B cell (primary cell): ENCODE measurements around the gene AK3. TPM values are rescaled to one million over a fixed set of nuclear protein-coding genes. Genes with fewer than 3 reads are reported as not detected.

Experiments
- ATAC-seq: fragments of 200-7000 bp; cut with Tn5 transposase; one replicate; pipeline ENCODE4 v1.10.0; 2021; ENCODE audit warnings: low read depth, mild to moderate bottlenecking, moderate number of reproducible peaks, moderate library complexity
- CTCF ChIA-PET: fragments of 350-600 bp; sonication (Branson Sonifier 250); formaldehyde crosslinking; loops from one replicate; lab custom pipeline; 2021; ENCODE audit warnings: antibody characterized with exemption, inconsistent platforms; lab: Charles Lee
- POLR2A ChIA-PET: fragments of 350-600 bp; sonication (Branson Sonifier 250); formaldehyde crosslinking; loops from one replicate; lab custom pipeline; 2021; ENCODE audit warnings: antibody characterized with exemption; lab: Charles Lee
- DNase-seq: peaks from one replicate; pipeline ENCODE4 v3.0.0; 2013
- H2AFZ ChIP-seq: 2 replicates; pipeline ENCODE4 v1.6.1; 2012; ENCODE audit warnings: mild to moderate bottlenecking, low read depth, low read length; ENCODE audit not compliant: insufficient read depth, poor library complexity, severe bottlenecking
- H3K27ac ChIP-seq, 2 donors: 1 replicate in 1 of 2; 2 replicates in 1 of 2; pipeline ENCODE4 v1.5.1; 2012 to 2013; ENCODE audit warnings: low read length in 2 of 2, mild to moderate bottlenecking in 2 of 2, moderate library complexity in 1 of 2
- H3K27me3 ChIP-seq, 4 experiments: fragments of 200-600 bp in 1 of 4; sonication (generic) in 1 of 4; replicated peaks in 1 of 4; 1 replicate in 2 of 4; 2 replicates in 2 of 4; pipeline versions ENCODE4 v1.6.1 to v1.7.0; 2013 to 2016; ENCODE audit warnings: low read length in 3 of 4, mild to moderate bottlenecking in 2 of 4, mixed read lengths in 1 of 4, moderate library complexity in 1 of 4; ENCODE audit not compliant: insufficient read depth in 4 of 4, control insufficient read depth in 3 of 4; ENCODE audit errors: control extremely low read depth in 1 of 4
- H3K36me3 ChIP-seq, 2 experiments: replicated peaks in 1 of 2; 1 replicate in 1 of 2; 2 replicates in 1 of 2; pipeline versions ENCODE4 v1.6.1 to v1.7.1; 2013; ENCODE audit warnings: low read length in 1 of 2; ENCODE audit not compliant: insufficient read depth in 2 of 2, control insufficient read depth in 1 of 2; ENCODE audit errors: control extremely low read depth in 1 of 2, extremely low read depth in 1 of 2
- H3K4me1 ChIP-seq, 2 donors: fragments of 200-600 bp in 1 of 2; sonication (generic) in 1 of 2; 1 replicate in 1 of 2; 2 replicates in 1 of 2; pipeline versions ENCODE4 v1.5.1 to v1.6.1; 2013 to 2017; ENCODE audit warnings: low read length in 2 of 2; ENCODE audit not compliant: control insufficient read depth in 2 of 2, insufficient read depth in 2 of 2
- H3K4me2 ChIP-seq: replicated peaks from 2 replicates; pipeline ENCODE3; 2012; ENCODE audit warnings: mild to moderate bottlenecking, low read depth, low read length; ENCODE audit not compliant: poor library complexity, severe bottlenecking
- H3K4me3 ChIP-seq, 5 experiments: fragments of 200-600 bp in 1 of 5; sonication (generic) in 1 of 5; 1 replicate in 3 of 5; 2 replicates in 2 of 5; pipeline versions ENCODE4 v1.5.1 to v1.7.0; 2011 to 2016; ENCODE audit warnings: low read length in 4 of 5, mild to moderate bottlenecking in 4 of 5, low read depth in 2 of 5, control low read depth in 1 of 5, moderate library complexity in 1 of 5; ENCODE audit not compliant: insufficient read depth in 1 of 5; ENCODE audit errors: control extremely low read depth in 1 of 5, extremely low read depth in 1 of 5
- H3K79me2 ChIP-seq: fragments of 200-600 bp; sonication (generic); one replicate; pipeline ENCODE4 v1.6.0; 2016; ENCODE audit warnings: low read length; ENCODE audit not compliant: control insufficient read depth, insufficient read depth
- H3K9ac ChIP-seq: fragments of 200-600 bp; sonication (generic); 2 replicates; pipeline ENCODE4 v1.6.1; 2017; ENCODE audit warnings: mild to moderate bottlenecking, low read length, moderate library complexity
- H3K9me3 ChIP-seq, 3 donors: one replicate each; pipeline versions ENCODE4 v1.6.1 to v1.7.1; 2013; ENCODE audit warnings: low read length in 2 of 3; ENCODE audit not compliant: control insufficient read depth in 2 of 3, insufficient read depth in 1 of 3; ENCODE audit errors: control extremely low read depth in 1 of 3
- H4K20me1 ChIP-seq: 2 replicates; pipeline ENCODE4 v1.6.0; 2012; ENCODE audit warnings: mild to moderate bottlenecking, low read length; ENCODE audit not compliant: insufficient read depth, control insufficient read depth, poor library complexity, severe bottlenecking
- H3K27ac Mint-ChIP-seq: one replicate; pipeline ENCODE4 v1.8.0; 2021; ENCODE audit warnings: mixed read lengths
- H3K27me3 Mint-ChIP-seq: one replicate; pipeline ENCODE4 v1.8.0; 2021; ENCODE audit warnings: mixed read lengths
- H3K4me1 Mint-ChIP-seq: one replicate; pipeline ENCODE4 v1.8.0; 2021; ENCODE audit warnings: mixed read lengths
- H3K4me3 Mint-ChIP-seq: one replicate; pipeline ENCODE4 v1.8.0; 2021; ENCODE audit warnings: mixed read lengths
- H3K9me3 Mint-ChIP-seq: one replicate; pipeline ENCODE4 v1.8.0; 2022; ENCODE audit warnings: mixed read lengths; ENCODE audit not compliant: insufficient read depth
- EZH2 ChIP-seq: IDR thresholded peaks from 2 replicates; pipeline ENCODE4 v1.6.1; 2012; ENCODE audit warnings: borderline replicate concordance, low read depth, mild to moderate bottlenecking, moderate library complexity, low read length; ENCODE audit not compliant: insufficient read depth, poor library complexity, severe bottlenecking
- WGBS: methylation state at CpG from one replicate; pipeline ENCODE4 v1.1.5; 2013; ENCODE audit warnings: missing lambda C conversion rate; ENCODE audit not compliant: insufficient coverage; 5-methylcytosine and 5-hydroxymethylcytosine counted together
- intact Hi-C: fragments of 100-400 bp; cut with micrococcal nuclease; formaldehyde crosslinking; loops from one replicate; pipeline ENCODE4 v1.10.0; 2022
- polyA plus RNA-seq: library from polyadenylated mRNA; depleted of rRNA; stranded (reverse); fragments of >200 nt; gene quantifications from 2 replicates; pipeline ENCODE4 v1.2.3, GENCODE V29; 2012
- total RNA-seq, 2 donors: library from RNA; stranded (reverse); fragments of 120-200 nt in 1 of 2; gene quantifications; 1 replicate in 1 of 2; 2 replicates in 1 of 2; pipeline versions ENCODE4 v1.2.3 to v1.2.4, GENCODE V29; 2013 to 2022
- TF ChIP-seq, protein P1 (sequence below): fragments of 200-600 bp; IDR thresholded peaks from one replicate; pipeline ENCODE4 v1.8.0; 2022; ENCODE audit warnings: antibody characterized with exemption, mild to moderate bottlenecking

AK3 gene
- total and polyA plus RNA-seq, 2 donors (not counting 1 experiment from before 2014, with no cell fraction given), result 9.9 to 22.9 TPM

DNA sequence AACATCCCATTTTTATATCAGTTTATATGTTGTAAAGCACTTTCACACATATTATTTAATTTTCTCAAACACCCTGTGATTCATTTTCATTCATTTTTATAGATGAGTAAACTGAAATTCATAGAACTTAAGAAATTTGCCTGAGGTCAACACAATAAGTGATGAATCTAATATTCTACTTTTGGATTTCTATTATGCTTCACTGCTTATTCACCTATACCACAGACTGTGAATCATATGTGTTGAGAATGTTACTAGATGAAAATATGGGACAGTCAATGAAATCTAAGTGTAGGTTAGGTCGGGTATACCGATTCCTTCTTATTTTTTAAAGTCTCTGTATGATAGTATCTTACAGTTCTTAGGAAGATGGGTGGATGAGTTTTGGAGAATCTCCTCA, 36.9 kb downstream of the AK3 start:
- no peak overlapping the region for H3K27ac Mint-ChIP-seq

DNA sequence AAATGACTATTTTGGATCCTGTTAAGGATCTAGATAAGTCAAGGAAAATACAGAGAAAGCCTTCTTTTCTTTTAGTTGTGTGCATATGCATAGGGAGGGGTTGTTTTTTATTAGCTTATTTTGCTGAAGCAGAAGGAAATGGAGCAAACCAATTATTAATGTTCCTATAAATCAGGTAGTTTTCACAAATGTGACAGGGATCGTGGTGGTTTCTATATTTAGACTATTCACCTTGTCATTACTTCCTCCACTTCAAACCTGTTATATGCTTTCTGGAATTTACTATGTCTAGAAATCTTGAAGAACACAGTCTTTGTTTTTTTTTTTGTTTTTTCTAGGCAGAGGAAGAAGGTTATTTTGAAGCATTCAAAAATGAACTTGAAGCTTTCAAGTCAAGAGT, 39.5 kb downstream of the AK3 start:
- H3K4me1 Mint-ChIP-seq, result no peaks in the 10 kb centered on the region
- DNase-seq (no peak), ATAC-seq (no peak)
- H3K27ac Mint-ChIP-seq, result no peak overlapping the region
- Histone ChIP-seq H2AFZ (no peak overlapping the region), H3K36me3 (peaks cover 12 to 13% of the 10 kb centered on the region in 2 experiments), H3K4me3 (no peak overlapping the region), H4K20me1 (no peaks in the 10 kb centered on the region), H3K27ac (no peak overlapping the region), H3K79me2 (no peaks in the 10 kb centered on the region), H3K4me1 (no peaks in the 10 kb centered on the region), H3K9me3 (no peaks in the 10 kb centered on the region), H3K9ac (no peak overlapping the region), H3K4me2 (no peak overlapping the region), H3K27me3 (no peaks in the 10 kb centered on the region)
- TF ChIP-seq, protein P1, sequence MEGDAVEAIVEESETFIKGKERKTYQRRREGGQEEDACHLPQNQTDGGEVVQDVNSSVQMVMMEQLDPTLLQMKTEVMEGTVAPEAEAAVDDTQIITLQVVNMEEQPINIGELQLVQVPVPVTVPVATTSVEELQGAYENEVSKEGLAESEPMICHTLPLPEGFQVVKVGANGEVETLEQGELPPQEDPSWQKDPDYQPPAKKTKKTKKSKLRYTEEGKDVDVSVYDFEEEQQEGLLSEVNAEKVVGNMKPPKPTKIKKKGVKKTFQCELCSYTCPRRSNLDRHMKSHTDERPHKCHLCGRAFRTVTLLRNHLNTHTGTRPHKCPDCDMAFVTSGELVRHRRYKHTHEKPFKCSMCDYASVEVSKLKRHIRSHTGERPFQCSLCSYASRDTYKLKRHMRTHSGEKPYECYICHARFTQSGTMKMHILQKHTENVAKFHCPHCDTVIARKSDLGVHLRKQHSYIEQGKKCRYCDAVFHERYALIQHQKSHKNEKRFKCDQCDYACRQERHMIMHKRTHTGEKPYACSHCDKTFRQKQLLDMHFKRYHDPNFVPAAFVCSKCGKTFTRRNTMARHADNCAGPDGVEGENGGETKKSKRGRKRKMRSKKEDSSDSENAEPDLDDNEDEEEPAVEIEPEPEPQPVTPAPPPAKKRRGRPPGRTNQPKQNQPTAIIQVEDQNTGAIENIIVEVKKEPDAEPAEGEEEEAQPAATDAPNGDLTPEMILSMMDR, result no peak
- TF ChIP-seq EZH2, result no peak
- intact Hi-C loops, result no loop called here
- no peaks in the 10 kb centered on the region for H3K9me3 Mint-ChIP-seq
- POLR2A ChIA-PET, result interaction anchor here (0.5 to 1.0 kb wide), 2 partner anchors 22 to 82 kb away, joined by 3 to 7 read pairs; partner anchors contain the start of gene CDC37L1
- WGBS, result no CpG with 5 or more reads among the region's 1 CpG
- CTCF ChIA-PET, result no interaction called here
- no peaks in the 10 kb centered on the region for H3K27me3 Mint-ChIP-seq
- H3K4me3 Mint-ChIP-seq, result no peak overlapping the region

More for the DNA sequence above, 36.9 kb downstream of the AK3 start:
- Histone ChIP-seq H3K9ac (no peak overlapping the region), H3K27me3 (no peaks in the 10 kb centered on the region), H3K4me3 (no peak overlapping the region), H3K27ac (no peak overlapping the region), H3K79me2 (no peaks in the 10 kb centered on the region), H3K36me3 (peaks cover 7 to 14% of the 10 kb centered on the region in 2 experiments), H2AFZ (no peak overlapping the region), H3K4me1 (no peaks in the 10 kb centered on the region), H4K20me1 (no peaks in the 10 kb centered on the region), H3K4me2 (no peak overlapping the region), H3K9me3 (no peaks in the 10 kb centered on the region)
- intact Hi-C loops, result no loop called here
- no peak for DNase-seq
- ChIA-PET CTCF (no interaction called here), POLR2A (no interaction called here)
- no peak overlapping the region for H3K4me3 Mint-ChIP-seq
- WGBS, result no CpG with 5 or more reads among the region's 2 CpGs
- H3K27me3 Mint-ChIP-seq, result no peaks in the 10 kb centered on the region
- no peaks in the 10 kb centered on the region for H3K9me3 Mint-ChIP-seq
- no peaks in the 10 kb centered on the region for H3K4me1 Mint-ChIP-seq
- ATAC-seq, result no peak
- TF ChIP-seq, protein P1, result no peak
- TF ChIP-seq EZH2, result no peak
